HG03196 (cell line): ENCODE results near the gene CDKN2B-AS1.

Source experiments
- ATAC-seq: cut with Tn5 transposase; IDR thresholded peaks from one replicate; pipeline ENCODE4 v1.9.1; 2021; ENCODE audit not compliant: unreplicated experiment

Gene CDKN2B-AS1

GRCh38 chr9:21982861-21983560 lies 11.6 kb upstream of the CDKN2B-AS1 start:
- no peak for ATAC-seq

- ATAC-seq = no peak
Observed at GRCh38 chr9:21983561-21983935, 11.0 kb upstream of the CDKN2B-AS1 start.

DNA sequence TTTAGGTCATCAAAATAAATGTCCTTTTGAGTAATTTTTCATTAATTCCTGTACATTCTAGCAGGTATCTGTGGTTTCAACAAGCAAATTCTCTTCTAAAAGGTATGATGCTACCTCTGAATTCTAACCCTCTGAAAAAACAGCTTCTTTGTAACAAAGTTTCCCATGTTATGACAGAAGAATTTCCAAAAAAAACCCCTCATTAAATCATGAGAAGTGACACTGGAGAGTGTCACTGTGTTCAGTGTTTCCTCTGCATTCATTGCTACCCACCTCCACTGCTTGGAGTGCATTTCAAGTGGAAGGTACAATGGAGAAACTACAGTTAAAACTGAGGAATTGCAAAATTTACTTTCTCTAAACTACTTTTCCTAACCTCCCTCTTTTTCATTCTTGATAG lies 10.5 kb upstream of the CDKN2B-AS1 start:
- ATAC-seq = no peak

- ATAC-seq = no peak
Observed at GRCh38 chr9:21985964-21986667, 8.5 kb upstream of the CDKN2B-AS1 start.

- no peak for ATAC-seq
Observed at GRCh38 chr9:21988056-21988990, 6.3 kb upstream of the CDKN2B-AS1 start.

DNA sequence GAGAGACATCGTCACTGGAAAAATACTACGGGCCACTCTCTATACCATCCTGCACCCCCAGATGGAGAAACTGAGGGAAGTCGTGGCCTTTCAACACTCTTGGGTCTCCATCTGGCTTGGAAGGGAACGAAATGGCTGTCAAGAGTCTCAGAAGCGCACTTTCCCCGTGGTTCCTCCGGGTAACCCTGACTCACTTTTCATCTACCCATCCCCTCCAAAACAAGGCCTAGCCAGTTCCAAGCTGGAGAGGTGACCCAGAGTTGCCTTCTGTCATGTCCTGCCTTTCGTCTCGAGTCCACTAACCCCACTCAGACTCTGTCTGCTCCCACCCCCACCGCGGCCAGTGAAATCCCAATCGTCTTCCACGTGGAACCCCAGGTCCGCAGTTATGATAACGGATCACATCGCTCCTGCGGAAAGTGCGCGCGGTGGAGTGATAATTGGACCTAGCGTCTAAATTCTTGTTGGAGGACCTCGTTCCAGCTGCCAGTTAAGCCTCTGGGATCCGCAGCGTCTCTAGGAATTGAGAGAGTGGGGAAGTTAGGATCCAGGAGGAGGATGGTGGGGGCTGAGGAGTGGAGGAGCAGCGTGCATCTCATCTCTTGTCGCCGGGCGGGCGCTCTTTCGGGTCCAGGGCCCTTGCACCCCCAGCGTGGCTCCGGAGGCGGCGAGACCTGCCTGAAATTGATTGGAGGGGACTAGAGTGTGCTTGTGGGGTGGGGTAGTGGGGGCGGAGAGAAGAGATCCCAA lies 5.0 kb upstream of the CDKN2B-AS1 start:
- no peak for ATAC-seq

- ATAC-seq = no peak
Observed at GRCh38 chr9:21991072-21991959, 3.3 kb upstream of the CDKN2B-AS1 start.

GRCh38 chr9:21993007-21993406 lies 1.6 kb upstream of the CDKN2B-AS1 start:
- ATAC-seq = no peak

DNA sequence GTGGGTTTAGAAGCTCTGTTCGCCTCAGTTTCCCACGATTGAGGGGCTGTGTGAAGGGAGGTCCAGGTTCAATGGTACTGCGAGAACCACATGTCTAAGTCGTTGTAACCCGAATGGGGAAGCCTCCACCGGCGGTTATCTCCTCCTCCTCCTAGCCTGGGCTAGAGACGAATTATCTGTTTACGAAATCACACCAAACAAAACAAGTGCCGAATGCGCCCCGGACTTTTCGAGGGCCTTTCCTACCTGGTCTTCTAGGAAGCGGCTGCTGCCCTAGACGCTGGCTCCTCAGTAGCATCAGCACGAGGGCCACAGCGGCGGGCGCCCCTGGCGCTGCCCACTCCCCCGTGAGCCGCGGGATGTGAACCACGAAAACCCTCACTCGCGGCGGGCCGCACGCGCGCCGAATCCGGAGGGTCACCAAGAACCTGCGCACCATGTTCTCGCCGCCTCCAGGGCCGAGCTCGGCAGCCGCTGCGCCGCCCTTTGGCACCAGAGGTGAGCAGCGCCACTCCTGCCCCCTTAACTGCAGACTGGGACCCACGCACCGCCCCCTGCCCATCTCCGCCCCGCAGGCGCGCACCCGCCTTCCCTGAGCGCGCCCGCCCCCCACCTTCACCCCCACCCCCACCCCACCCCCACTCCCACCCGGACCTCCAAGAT lies 567 bp upstream of the CDKN2B-AS1 start, which contains the start of gene CDKN2A:
Gene CDKN2A (minus strand): TSS at position 500 of the 663 bp plus-strand sequence.
- peak; percentile 42 for ATAC-seq

DNA sequence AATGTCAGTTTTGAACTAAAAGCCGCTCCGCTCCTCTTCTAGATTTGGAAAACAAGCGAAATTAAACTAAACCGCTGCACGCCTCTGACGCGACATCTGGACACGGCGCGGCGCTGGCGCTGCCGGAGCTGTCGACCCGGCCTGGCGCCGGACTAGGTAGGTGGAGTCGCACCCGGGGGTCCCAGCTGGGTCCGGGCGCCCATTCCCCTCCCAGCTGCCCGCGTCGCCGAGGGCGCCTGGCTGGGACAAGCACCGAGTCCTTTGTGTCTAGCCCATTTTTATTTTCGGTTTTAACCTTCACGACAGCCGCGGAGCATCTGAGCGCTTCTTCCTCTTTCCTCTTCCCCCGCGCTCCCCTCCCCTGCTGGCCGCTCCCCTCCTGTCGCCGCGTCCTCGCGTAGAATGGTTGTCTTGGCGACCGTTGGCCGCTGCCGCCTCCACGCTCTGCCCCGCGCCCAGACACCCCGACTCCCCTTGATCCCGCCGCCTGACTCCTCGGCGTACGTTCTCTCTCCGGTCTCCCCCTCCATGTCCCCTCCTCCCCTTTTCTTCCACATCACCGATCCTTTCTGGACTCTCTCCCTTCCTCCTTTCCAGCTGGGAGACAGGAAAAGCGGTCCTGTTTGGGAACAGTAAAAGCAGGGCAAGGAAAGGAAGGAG lies 545 bp downstream of the CDKN2B-AS1 start:
- ATAC-seq = peak; percentile 81

DNA sequence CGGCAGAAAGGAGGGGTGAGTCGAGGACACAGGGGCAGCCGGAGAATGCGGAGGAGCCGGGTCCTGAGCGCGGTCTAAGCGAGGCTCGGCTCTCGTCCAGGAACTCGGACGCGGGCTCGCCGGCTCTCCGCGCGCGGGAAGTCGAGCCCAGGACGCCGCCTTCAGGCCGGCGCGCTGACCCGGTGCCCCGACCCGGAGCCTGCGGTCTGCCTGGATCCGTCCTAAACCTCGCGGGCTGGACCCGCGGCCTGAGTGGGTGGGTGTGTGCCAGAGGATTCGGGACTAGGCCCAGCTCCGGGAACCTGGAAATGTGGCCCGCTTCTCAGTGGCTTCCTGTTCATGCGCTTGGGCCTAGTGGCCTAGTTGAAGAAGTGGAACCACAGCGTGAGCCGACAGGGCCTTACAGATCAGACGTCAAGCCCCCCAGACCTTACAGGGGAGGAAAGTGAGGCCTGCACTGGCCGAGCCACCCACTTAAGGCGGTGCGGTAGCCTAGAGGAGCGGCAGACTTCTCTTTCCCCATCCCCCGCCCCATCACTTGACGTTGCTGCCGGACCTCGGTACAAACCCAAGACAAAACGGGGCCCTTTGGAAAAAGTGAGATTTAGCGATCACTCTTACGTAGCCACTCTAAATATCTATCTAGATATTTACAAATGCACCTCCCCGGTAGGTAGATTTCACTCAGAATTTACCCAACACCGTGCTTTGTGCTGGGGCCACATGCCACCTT lies 1.2 kb downstream of the CDKN2B-AS1 start:
- ATAC-seq = peak; percentile 27

DNA sequence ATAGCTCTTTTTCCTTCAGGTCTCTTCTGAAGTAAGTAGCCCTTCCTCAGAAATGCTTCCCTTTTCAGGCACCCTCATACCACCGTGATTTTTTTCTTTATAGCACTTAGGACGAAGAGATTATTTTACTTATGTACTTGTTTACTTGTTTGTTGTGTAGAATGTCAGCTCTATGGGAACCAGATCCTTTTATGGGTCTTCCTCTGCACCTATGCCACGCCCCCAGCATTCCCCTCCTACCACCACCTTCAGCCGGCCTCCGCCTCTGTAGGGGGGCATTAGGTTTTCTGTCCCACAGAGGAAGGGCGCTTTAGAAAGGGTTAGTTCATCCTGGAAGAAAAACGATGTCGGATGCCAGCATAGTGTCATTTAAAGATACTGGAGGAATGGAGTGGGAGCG lies 1.8 kb downstream of the CDKN2B-AS1 start:
- ATAC-seq = no peak

GRCh38 chr9:21996858-21997257 lies 2.3 kb downstream of the CDKN2B-AS1 start:
- no peak for ATAC-seq

GRCh38 chr9:21997480-21997879 lies 2.9 kb downstream of the CDKN2B-AS1 start:
- ATAC-seq = no peak

DNA sequence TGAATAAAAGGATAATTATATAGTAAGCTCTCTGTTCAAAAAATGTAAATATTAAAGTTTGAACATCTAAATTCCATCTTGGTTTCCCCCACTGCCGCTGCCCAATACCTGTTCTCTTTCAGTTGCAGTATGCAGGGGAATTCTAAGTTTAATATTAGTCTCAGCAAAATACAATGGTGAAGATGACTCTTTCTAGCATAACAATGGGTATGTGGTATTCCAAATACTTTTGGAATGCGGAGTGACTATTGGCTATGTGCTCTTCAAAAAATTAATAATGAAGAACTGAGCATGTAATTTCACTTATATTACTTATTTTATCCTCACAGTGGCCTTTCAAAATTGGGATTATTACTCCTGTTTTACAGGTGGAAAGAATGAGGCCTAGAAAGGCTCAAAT lies 3.4 kb downstream of the CDKN2B-AS1 start:
- ATAC-seq = no peak

DNA sequence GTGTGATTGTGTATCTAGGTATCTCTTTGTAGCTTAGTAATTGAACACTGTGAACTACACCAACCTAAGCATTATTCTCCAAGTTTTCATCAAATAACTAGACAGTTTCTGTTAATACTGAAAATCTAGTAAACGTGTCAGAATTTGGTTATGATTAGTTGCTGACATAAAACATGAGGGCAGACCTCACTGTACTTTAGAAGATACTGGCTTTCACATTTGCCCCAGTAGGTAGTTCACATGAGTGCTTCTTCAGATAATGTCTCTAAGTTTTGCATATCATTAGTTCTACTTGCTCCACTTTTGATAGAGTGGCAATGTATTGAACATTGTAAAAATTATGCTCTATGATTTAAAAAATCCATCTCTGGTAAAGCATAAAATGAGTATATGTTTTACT lies 7.4 kb downstream of the CDKN2B-AS1 start:
- ATAC-seq = no peak

DNA sequence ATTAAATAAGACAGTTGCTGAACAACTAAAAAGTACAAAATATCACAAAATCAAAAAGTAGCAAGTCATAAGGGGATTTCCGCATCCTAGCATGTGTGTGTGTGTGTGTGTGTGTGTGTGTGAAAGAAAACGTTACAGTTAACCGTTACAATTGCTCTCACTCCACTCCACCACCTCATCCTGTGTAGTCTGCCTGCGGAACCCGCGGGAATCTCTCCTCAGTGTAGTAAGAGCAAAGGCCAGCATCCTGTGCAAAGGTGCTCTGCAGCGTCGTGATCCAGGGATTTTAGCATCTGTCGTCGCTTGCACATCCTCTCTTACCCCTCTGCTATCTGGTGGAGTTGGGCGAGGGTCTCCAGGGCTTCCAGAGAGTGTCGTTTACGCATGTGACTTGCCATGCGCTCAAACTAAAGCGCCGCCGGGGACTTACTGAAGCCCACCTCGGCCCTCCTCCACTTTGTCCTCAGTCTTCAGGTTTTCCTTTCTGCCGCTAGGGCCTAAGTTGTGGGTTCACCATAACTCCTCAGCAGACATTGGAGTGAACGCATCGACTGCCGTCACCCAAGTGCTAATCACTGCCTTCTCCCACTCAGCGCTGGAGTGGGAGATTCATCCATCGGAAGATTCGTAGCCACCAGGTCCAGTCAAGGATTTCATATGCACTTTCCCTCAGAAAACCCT lies 10.6 kb downstream of the CDKN2B-AS1 start:
- ATAC-seq = no peak
